ENCODE data around the gene NYAP2. TPM values are rescaled to one million over a fixed set of nuclear protein-coding genes. Genes with fewer than 3 reads are reported as not detected.

The NYAP2 gene
- total and polyA plus RNA-seq, 2 of the 4 experiments (the other 2 are of a cell fraction) = not detected

DNA sequence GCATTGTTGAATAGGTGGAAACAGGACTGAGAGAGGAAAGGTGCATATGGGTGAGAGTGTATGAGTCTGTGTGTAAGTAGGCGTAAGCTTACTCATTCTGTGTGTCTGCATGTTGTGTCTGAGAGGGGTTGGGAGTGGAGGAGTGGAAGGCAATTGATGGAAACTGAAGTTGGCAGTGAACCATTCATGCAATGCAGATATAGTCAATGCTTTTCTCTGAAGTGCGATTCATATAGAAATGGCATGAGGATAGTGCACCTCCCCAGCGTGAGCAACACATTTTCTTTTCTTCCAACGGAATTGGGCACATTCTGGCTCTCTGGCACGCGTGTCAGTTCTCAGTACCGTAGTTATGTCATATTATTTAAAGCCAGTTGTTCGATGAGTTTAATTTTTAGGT, 250.5 kb downstream of the NYAP2 start:
- DNase-seq (no peak), ATAC-seq (ENCODE audit: low read depth) (no peak)
- Histone ChIP-seq H3K36me3 (ENCODE audit: control insufficient read depth, insufficient read depth, low read length) (no peaks in the 10 kb centered on the region), H3K9me1 (ENCODE audit: insufficient read depth, low read length) (no peaks in the 10 kb centered on the region), H3K9me3 (ENCODE audit: control insufficient read depth, insufficient read depth, low read length) (no peaks in the 10 kb centered on the region), H4K20me1 (ENCODE audit: insufficient read depth, low read length) (no peaks in the 10 kb centered on the region), H3K9ac (ENCODE audit: low read depth, low read length) (no peak overlapping the region), H3K27me3 (ENCODE audit: control insufficient read depth, insufficient read depth, low read length) (peaks cover 9% of the 10 kb centered on the region), H3K14ac (replicated peaks; ENCODE audit: low read depth, low read length) (no peak overlapping the region), H3K56ac (ENCODE audit: extremely low read depth, insufficient read depth, low read length) (no peak overlapping the region), H3K4me1 (ENCODE audit: control insufficient read depth, insufficient read depth, low read length) (no peaks in the 10 kb centered on the region), H3K18ac (ENCODE audit: low read depth, low read length) (no peak overlapping the region), H3K27ac (ENCODE audit: insufficient read depth, low read length) (no peak overlapping the region), H2AK9ac (replicated peaks; ENCODE audit: low read depth, low read length, poor library complexity) (no peak overlapping the region), H2AFZ (replicated peaks; ENCODE audit: low read length, poor library complexity) (no peak overlapping the region), H4K5ac (ENCODE audit: low read depth, low read length) (no peak overlapping the region), H2BK5ac (ENCODE audit: low read depth, low read length, poor library complexity, severe bottlenecking) (no peak overlapping the region), H3K79me1 (ENCODE audit: low read depth in 1 of 2, low read length in 2 of 2) (no peaks in the 10 kb centered on the region), H4K91ac (ENCODE audit: insufficient read depth, low read depth, low read length) (no peak overlapping the region), H4K8ac (ENCODE audit: low read depth in 2 of 2, low read length in 2 of 2) (no peak overlapping the region), H3K4ac (ENCODE audit: low read depth, low read length) (no peak overlapping the region), H3K23ac (ENCODE audit: low read depth, low read length) (no peak overlapping the region), H2BK20ac (ENCODE audit: low read depth, low read length) (no peak overlapping the region), H2AK5ac (ENCODE audit: low read depth, low read length) (no peak overlapping the region), H2BK120ac (ENCODE audit: low read depth, low read length) (no peak overlapping the region), H3K4me2 (ENCODE audit: low read depth, low read length) (no peak overlapping the region), H3K4me3 (ENCODE audit: insufficient read depth, low read depth, low read length) (no peak overlapping the region), H2BK15ac (ENCODE audit: low read depth, low read length) (no peak overlapping the region)
- intact Hi-C loops (cut with micrococcal nuclease) (no loop called here), in situ Hi-C loops (cut with MboI; ENCODE audit: low sequenced_read_pairs) (loop anchor here (25.0 kb wide), 1 partner anchor 638 kb away; no protein-coding TSS in a partner anchor), dilution Hi-C loops (cut with HindIII; ENCODE audit: low sequenced_read_pairs, unreplicated experiment) (no loop called here)
- POLR2A ChIA-PET (ENCODE audit: unreplicated experiment) = no interaction called here
- 80% methylated on average over 2 of the region's 8 CpGs; no CpG with 5 or more reads in 1 of the 2 experiments for WGBS, 2 experiments (ENCODE audit: extremely low coverage in 2 of 2, insufficient read length in 1 of 2)
- no TSS peak for BruUV-seq (replicated peaks)
- CTCF ChIA-PET = interaction anchor here (1.1 to 1.3 kb wide), 2 partner anchors 10 to 15 kb away, joined by 3 to 21 read pairs; no protein-coding TSS in a partner anchor
- TF ChIP-seq POLR2A (IDR thresholded peaks at IDR 0.05; ENCODE audit: low read depth, low read length) (no peak), CHD1 (IDR thresholded peaks at IDR 0.05; ENCODE audit: low read depth, low read length) (no peak), BHLHE40 (IDR thresholded peaks at IDR 0.05; ENCODE audit: low read depth, low read length) (no peak), RAD21 (IDR thresholded peaks at IDR 0.05; ENCODE audit: low read length) (no peak), NFE2L2 (IDR thresholded peaks at IDR 0.05; ENCODE audit: low read depth, low read length) (no peak)
- TF ChIP-seq, protein P1, sequence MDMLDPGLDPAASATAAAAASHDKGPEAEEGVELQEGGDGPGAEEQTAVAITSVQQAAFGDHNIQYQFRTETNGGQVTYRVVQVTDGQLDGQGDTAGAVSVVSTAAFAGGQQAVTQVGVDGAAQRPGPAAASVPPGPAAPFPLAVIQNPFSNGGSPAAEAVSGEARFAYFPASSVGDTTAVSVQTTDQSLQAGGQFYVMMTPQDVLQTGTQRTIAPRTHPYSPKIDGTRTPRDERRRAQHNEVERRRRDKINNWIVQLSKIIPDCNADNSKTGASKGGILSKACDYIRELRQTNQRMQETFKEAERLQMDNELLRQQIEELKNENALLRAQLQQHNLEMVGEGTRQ (IDR thresholded peaks at IDR 0.05; ENCODE audit: low read depth, low read length) = no peak
